MV-4-11 (cell line): ENCODE measurements around the gene FBXL15.

Experiments
- DNase-seq: peaks from one replicate; lab custom pipeline; 2025; lab: John Stamatoyannopoulos, UW

FBXL15 gene

GRCh38 chr10:102457591-102458150, 37.0 kb downstream of the FBXL15 start:
- DNase-seq, result no peak

- DNase-seq, result no peak
These were observed 38.0 kb downstream of the FBXL15 start for GRCh38 chr10:102458656-102459055.

GRCh38 chr10:102460836-102461186, 40.2 kb downstream of the FBXL15 start:
- no peak for DNase-seq

GRCh38 chr10:102461187-102462054, 40.8 kb downstream of the FBXL15 start:
- peak; percentile 80 for DNase-seq

GRCh38 chr10:102462512-102463054, 41.9 kb downstream of the FBXL15 start:
- DNase-seq, result no peak

- no peak for DNase-seq
These were observed 43.3 kb downstream of the FBXL15 start for GRCh38 chr10:102463983-102464382.

GRCh38 chr10:102465466-102465865, 44.8 kb downstream of the FBXL15 start:
- no peak for DNase-seq

- DNase-seq, result no peak
These were observed 46.7 kb downstream of the FBXL15 start for GRCh38 chr10:102467318-102467717.

GRCh38 chr10:102467971-102468438, 47.4 kb downstream of the FBXL15 start:
- DNase-seq, result peak; percentile 70

GRCh38 chr10:102468683-102469082, 48.0 kb downstream of the FBXL15 start:
- no peak for DNase-seq

- DNase-seq, result no peak
These were observed 50.2 kb downstream of the FBXL15 start for GRCh38 chr10:102470579-102471546.
